NB4 (cell line): ENCODE measurements around the gene CDHR5.

ENCODE experiments used
- DNase-seq: peaks from one replicate; pipeline ENCODE4 v3.0.0; 2010; ENCODE audit warnings: low read depth
- H3K4me3 ChIP-seq: one replicate; pipeline ENCODE4 v1.5.1; 2011; ENCODE audit warnings: mild to moderate bottlenecking, low read depth, low read length, moderate library complexity
- CTCF ChIP-seq: IDR thresholded peaks from one replicate; pipeline ENCODE4 v1.5.1; 2012; ENCODE audit warnings: low read depth, low read length
- MAX ChIP-seq: IDR thresholded peaks from 2 replicates; pipeline ENCODE4 v1.6.1; 2011; ENCODE audit warnings: low read depth, low read length
- MYC ChIP-seq: IDR thresholded peaks from 2 replicates; pipeline ENCODE4 v1.6.1; 2011; ENCODE audit warnings: low read depth, low read length
- POLR2A ChIP-seq: IDR thresholded peaks from 2 replicates; pipeline ENCODE4 v1.6.1; 2011; ENCODE audit warnings: mild to moderate bottlenecking; ENCODE audit not compliant: insufficient read length; ENCODE audit errors: extremely low read depth

Gene CDHR5

DNA sequence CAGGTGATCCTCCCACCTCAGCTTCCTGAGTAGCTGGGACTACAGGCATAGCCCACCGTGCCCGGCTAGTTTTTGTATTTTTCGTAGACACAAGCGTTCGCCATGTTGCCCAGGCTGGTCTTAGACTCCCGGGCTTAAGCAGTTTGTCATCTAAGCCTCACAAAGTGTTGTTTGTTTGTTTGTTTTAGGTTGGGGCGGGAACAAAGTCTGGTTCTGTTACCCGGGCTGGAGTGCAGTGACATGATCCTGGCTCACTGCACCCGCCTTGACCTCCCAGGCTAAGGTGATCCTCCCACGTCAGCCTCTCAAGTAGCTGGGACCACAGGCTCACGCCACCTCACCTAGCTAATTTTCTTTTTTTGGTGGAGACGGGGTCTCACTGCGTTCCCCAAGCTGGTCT lies 21.6 kb downstream of the CDHR5 start:
- no peak overlapping the region for H3K4me3 ChIP-seq
- no peak for DNase-seq
- TF ChIP-seq POLR2A (no peak), MAX (no peak)

- DNase-seq: no peak
- H3K4me3 ChIP-seq: no peak overlapping the region
- TF ChIP-seq CTCF (no peak), POLR2A (no peak), MYC (no peak), MAX (no peak)
Measured at GRCh38 chr11:601573-602245, 23.0 kb downstream of the CDHR5 start.

DNA sequence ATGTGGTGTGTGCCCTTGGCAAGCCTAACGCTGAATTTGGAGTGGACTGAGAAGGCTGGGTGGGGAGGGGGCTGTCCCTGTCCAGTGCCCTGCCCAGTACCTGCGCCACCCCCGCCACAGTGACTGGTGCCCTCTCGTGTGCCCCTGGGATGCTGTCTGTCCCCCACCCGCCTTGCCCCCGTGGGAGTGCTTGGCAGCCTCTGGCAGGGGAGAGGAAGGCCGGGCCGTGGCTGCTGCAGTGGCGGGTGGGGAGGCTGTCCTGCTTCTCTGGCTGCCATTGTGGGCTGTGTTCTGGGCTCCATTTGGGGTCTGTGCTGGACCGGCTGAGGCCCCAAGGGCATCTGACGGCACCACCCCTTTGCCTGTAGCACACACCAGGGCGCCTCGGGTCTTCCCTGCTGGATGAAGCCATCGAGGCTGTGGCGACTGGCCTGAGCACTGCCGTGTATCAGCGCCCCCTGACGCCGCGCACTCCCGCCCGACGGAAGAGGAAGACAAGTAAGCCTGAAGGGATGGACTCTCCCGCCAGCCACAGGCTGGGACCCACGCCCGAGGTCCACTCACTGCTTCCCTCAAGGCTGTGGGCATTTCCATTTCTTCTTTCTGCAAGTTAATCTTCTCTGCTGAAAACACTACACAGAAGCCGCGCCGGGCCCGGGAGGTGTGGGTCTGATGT lies 26.6 kb downstream of the CDHR5 start:
- TF ChIP-seq MAX: no peak
- no peak for TF ChIP-seq CTCF
- no peak for TF ChIP-seq MYC
- no peak for TF ChIP-seq POLR2A
- H3K4me3 ChIP-seq: no peak overlapping the region
- no peak for DNase-seq

GRCh38 chr11:597166-597725 lies 27.5 kb downstream of the CDHR5 start:
- H3K4me3 ChIP-seq: no peak overlapping the region
- TF ChIP-seq MAX (no peak), CTCF (peak; percentile 23)
- no peak for DNase-seq

- no peak for DNase-seq
- no peak for TF ChIP-seq CTCF
- TF ChIP-seq MYC: no peak
- TF ChIP-seq POLR2A: no peak
- TF ChIP-seq MAX: no peak
- no peak overlapping the region for H3K4me3 ChIP-seq
Measured at GRCh38 chr11:596374-596773, 28.4 kb downstream of the CDHR5 start.

GRCh38 chr11:595400-595799 lies 29.4 kb downstream of the CDHR5 start:
- no peak overlapping the region for H3K4me3 ChIP-seq
- no peak for DNase-seq
- TF ChIP-seq CTCF: no peak
- no peak for TF ChIP-seq MAX
